Stomach smooth muscle (tissue), 2 donors: Measurements from ENCODE around the gene EXOC3L1.

Experiments
- H3K27ac ChIP-seq: one replicate; pipeline ENCODE4 v1.7.0; 2013; ENCODE audit warnings: mild to moderate bottlenecking, low read length, inconsistent platforms
- H3K27me3 ChIP-seq, 2 donors: one replicate each; pipeline ENCODE4 v1.7.0; 2013; ENCODE audit warnings: low read length in 2 of 2; ENCODE audit not compliant: insufficient read depth in 2 of 2, control insufficient read depth in 1 of 2
- H3K36me3 ChIP-seq, 2 donors: one replicate each; pipeline ENCODE4 v1.7.0; 2013; ENCODE audit warnings: low read length in 2 of 2; ENCODE audit not compliant: control insufficient read depth in 2 of 2, insufficient read depth in 2 of 2
- H3K4me1 ChIP-seq: one replicate; pipeline ENCODE4 v1.7.0; 2013; ENCODE audit warnings: low read length; ENCODE audit not compliant: control insufficient read depth, insufficient read depth
- H3K4me3 ChIP-seq, 2 donors: one replicate each; pipeline ENCODE4 v1.7.0; 2013; ENCODE audit warnings: low read length in 2 of 2
- H3K9ac ChIP-seq, 2 donors: one replicate each; pipeline ENCODE4 v1.7.0; 2013; ENCODE audit warnings: low read length in 2 of 2, mild to moderate bottlenecking in 1 of 2
- H3K9me3 ChIP-seq, 2 donors: one replicate each; pipeline ENCODE4 v1.7.0; 2013; ENCODE audit warnings: low read length in 2 of 2; ENCODE audit not compliant: control insufficient read depth in 2 of 2
- donor health status: healthy.
- donor health status: Pancreatic carcinoma.

EXOC3L1 gene, protein sequence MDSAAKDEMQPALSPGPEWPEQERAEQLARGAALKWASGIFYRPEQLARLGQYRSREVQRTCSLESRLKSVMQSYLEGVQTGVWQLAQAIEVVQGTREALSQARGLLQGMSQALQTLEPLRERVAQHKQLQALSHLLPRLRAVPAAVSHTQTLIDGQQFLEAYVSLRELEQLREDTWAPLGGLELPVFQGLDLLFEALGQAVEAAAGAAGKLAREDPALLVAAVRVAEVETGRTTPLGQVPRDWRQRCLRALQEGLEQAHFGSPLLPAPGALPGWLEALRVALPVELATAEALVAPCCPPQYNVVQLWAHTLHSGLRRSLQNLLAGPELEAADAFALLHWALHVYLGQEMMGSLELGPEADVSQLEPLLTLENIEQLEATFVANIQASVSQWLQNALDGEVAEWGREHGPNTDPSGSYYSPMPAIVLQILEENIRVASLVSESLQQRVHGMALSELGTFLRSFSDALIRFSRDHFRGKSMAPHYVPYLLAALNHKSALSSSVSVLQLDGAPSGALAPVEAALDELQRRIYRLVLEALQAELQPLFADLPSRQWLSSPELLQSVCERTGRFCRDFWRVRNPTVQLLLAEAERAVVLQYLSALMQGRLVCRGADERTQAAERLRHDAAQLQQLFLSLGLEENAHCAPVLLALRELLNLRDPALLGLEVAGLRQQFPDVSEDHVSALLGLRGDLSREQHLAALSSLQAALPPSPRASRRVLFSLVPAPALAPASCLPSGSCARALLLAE

DNA sequence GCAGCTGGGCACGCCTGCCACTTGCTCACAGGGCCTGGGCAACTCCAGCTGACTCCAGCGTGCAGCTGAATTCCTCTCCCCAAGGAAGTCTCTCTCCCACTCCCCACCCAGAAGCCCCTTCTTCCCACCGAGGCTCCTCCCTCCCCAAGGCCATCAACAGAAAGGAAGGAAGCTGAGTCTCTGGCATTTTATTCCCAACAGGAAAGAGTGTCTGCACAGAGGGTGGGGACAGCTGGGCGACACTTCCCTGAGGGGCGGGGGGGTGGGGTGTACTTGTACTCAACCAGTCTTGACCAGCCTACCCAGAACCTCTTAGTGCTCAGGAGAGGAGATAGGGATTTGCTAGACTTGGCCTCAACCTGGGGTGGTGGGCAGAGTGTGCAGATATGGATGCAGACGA lies at the start of gene EXOC3L1:
EXOC3L1 (minus strand) TSS at position 96 of the 400 bp plus-strand sequence. CDS start 460 bp downstream, outside the sequence.
- H3K4me1 ChIP-seq = peaks cover 37% of the 10 kb centered on the region
- peaks cover 7 to 15% of the 10 kb centered on the region in 2 donors for H3K36me3 ChIP-seq
- no peak within 1 kb of the TSS for H3K27ac ChIP-seq
- no peaks in the 10 kb centered on the region for H3K27me3 ChIP-seq
- H3K9ac ChIP-seq = peak within 1 kb of the TSS in 1 of 2 donors; percentile 21
- no peaks in the 10 kb centered on the region for H3K9me3 ChIP-seq
- no peak within 1 kb of the TSS for H3K4me3 ChIP-seq

DNA sequence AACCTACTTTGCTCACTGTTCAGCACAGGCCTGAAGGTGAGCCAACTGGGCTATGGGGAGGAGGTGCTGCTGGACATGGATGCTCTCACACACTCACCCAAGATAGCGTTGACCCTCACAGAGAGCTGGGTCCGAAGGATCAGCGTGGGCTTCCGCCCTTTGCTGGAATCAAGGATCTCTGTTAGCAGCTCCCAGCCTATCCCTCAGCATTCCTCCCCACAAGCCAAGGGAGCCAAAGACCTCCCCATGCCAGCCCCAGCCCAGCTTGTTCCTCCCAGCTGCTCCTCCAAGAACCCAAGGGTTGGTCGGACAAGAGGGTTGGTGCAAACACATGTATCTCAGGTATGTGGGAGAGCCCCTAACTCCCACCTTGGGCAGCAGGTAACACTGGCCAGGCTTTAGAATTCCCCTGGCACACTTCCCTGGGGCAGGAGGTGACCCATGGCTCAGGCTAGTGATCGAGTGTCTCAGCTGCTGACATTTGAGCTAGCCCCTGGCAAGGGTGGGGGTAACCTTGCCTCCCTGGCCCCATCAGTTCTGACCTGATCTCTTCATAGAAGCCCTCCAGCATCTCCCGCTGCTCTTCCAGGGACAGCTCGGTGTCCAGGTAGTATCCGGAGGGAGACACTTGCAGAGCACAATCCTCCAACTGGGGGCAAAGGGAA lies 49.0 kb upstream of the EXOC3L1 start:
- no peaks in the 10 kb centered on the region for H3K27me3 ChIP-seq
- no peak overlapping the region for H3K9ac ChIP-seq
- H3K4me3 ChIP-seq = no peak overlapping the region
- peaks cover 12% of the 10 kb centered on the region for H3K4me1 ChIP-seq
- peaks cover 9 to 29% of the 10 kb centered on the region in 2 donors for H3K36me3 ChIP-seq
- no peaks in the 10 kb centered on the region for H3K9me3 ChIP-seq
- no peak overlapping the region for H3K27ac ChIP-seq

DNA sequence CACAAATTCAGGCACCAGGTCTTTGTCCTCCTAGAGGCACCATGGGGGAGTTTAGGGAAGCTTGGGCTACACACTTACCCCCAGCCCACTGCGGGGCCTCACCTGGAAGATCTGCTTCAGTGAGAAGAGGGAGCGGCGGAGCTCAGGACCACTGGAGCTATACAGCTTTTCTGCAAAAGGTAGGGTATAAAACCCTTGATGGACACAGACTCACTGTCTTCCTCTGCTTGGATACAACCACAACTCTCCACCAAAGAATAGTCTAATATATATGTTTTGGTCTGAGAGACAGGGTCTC lies 48.3 kb upstream of the EXOC3L1 start:
- H3K9me3 ChIP-seq = no peaks in the 10 kb centered on the region
- H3K36me3 ChIP-seq = peaks cover 9 to 29% of the 10 kb centered on the region in 2 donors
- no peaks in the 10 kb centered on the region for H3K27me3 ChIP-seq
- H3K4me1 ChIP-seq = peaks cover 8% of the 10 kb centered on the region
- H3K27ac ChIP-seq = no peak overlapping the region
- H3K4me3 ChIP-seq = no peak overlapping the region
- no peak overlapping the region for H3K9ac ChIP-seq

DNA sequence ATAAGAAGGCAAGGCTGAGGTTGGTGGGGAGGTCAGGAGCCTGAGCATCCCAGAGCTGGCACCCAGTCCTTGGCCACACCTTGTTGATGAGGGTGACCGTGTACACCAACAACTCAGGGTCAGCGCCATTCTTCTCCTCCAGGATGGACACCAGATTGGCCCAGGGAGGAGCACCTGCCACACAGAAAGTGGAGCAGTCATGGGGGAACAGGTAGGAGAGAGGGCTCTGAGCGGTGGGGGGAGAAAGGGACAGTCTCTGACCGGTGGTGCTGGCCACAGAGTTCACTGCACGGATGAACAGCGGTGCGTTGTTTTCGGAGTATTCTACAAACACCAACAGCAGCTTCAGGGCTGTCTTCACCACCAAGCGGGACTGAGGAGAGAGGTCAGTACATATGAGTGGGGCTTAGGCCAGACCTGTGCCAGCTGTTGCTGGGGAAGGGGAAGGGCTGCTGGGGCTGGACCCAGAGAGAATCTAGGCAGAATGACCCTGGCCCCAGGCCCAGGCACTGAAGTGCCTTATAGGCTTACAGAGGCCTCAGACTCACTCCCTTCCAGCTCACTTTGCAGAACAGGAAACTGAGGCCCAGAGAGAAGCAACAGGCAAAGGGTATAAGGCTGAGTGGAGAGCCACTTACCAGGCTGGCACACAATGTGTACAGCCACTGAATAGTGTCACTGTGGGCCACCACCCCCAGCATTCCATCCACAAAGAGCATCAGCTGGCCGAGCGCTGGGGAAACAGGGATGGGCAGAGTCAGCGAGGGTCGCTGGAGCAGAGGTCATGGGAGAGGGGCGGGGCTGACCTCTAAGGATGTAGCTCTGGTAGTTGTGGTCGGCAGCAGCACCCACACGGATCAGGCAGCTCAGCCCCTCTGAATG lies 47.7 kb upstream of the EXOC3L1 start:
- peaks cover 9 to 29% of the 10 kb centered on the region in 2 donors for H3K36me3 ChIP-seq
- H3K27ac ChIP-seq = no peak overlapping the region
- no peaks in the 10 kb centered on the region for H3K9me3 ChIP-seq
- no peak overlapping the region for H3K9ac ChIP-seq
- peaks cover 8% of the 10 kb centered on the region for H3K4me1 ChIP-seq
- H3K27me3 ChIP-seq = no peaks in the 10 kb centered on the region
- no peak overlapping the region for H3K4me3 ChIP-seq

DNA sequence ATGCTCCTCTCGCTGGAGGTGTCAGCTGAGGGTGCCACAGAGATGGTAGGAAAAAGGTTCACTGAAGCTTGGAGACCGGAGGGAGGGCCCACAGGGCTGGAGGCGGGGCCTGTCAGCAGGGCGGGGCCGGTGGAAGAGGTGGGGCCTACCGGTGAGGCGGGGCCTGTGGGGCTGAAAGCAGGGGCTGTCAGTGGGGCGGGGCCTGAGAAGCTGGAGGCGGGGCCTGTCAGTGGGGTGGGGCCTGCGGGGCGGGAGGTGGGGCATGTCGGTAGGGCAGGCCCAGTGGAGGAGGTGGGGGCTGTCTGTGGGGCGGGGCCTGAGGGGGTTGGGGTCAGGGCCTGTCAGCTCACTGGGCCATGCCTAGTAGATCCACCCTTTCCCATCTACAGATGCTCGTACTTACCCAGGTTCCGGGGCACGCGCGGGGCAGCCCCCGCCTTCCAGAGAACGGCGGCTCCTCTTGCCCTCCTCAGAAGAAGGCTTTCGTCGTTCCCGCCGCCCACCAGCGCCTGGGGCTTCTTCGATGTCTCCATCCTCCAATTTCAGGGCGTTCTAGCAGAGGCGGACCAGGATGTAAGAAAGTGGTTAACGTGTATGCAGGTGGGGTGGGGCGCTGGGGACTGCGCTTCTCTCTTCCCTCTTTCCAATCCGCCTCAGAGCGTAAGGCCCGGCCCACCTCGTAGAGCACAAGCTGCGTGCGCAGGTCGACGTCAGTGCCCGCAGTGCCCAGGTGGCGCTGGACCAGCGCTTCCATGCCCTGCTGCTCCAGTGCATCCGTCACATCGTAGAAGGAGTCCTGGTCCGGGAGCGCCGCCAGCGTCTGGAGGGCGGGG lies 46.8 kb upstream of the EXOC3L1 start:
- no peak overlapping the region for H3K9ac ChIP-seq
- peaks cover 8% of the 10 kb centered on the region for H3K4me1 ChIP-seq
- H3K27ac ChIP-seq = no peak overlapping the region
- H3K4me3 ChIP-seq = no peak overlapping the region
- H3K27me3 ChIP-seq = no peaks in the 10 kb centered on the region
- peaks cover 9 to 32% of the 10 kb centered on the region in 2 donors for H3K36me3 ChIP-seq
- no peaks in the 10 kb centered on the region for H3K9me3 ChIP-seq

DNA sequence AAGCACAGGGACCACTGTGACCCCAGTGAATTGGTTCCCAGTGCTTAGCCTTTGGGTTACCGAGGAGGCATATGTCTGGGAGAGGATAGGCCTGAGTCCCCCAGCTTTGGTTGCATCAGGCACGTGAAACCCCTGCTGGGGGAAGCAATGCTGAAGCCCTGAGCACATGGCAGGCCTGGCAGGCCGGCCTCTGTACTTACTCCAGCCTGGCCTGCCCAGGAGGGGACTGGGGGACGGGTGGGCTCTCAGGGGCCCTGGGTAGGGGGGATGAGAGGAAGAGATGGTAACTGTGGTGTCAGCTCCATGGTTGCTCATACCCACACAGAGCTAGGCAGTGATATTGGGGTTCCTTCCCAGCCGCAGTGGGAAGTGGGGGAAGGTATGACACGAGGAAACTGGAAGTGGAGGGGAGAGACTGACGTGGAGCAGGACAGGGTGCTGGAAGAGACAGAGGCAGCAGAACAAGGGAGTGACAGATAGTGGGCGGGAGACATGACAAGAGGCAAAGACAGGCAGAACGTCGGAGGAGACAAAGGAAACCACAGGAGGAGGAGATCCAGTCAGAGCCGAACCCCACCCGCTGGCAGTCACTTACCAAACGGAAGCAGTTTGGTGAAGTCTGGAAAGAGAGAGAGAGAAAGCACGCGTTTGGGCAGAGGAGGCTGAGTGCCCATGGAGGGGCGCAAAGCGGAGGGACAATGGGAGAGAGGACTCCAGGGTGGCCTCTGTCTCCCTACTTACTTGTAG lies 46.1 kb upstream of the EXOC3L1 start:
- H3K9me3 ChIP-seq = no peaks in the 10 kb centered on the region
- H3K4me1 ChIP-seq = peaks cover 4% of the 10 kb centered on the region
- H3K27ac ChIP-seq = no peak overlapping the region
- peaks cover 9 to 40% of the 10 kb centered on the region in 2 donors for H3K36me3 ChIP-seq
- no peaks in the 10 kb centered on the region for H3K27me3 ChIP-seq
- no peak overlapping the region for H3K9ac ChIP-seq
- no peak overlapping the region for H3K4me3 ChIP-seq

DNA sequence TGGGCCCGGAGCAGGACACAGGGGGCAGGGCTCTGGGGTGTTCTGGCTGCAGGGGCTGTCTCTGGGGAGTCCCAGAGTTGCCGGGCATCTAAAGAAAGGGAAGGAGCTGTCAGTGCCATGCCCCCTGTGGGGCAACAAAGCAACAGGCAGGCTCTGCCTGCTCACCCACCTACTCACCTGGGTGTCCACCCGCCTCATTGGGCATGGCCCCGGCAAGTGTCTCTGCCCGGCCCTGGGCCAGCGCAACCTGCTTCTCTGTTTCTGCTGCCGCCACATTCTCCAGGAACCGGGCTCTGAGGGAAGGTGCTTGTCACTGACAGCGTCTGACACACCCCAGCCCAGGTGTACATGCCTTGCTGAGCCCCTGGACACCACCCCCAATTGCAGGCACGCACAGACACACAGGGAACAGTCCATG lies 44.3 kb upstream of the EXOC3L1 start:
- Histone ChIP-seq H3K27ac (no peak overlapping the region), H3K9ac (no peak overlapping the region), H3K9me3 (no peaks in the 10 kb centered on the region), H3K27me3 (no peaks in the 10 kb centered on the region), H3K4me1 (no peaks in the 10 kb centered on the region), H3K4me3 (no peak overlapping the region), H3K36me3 (peaks cover 24 to 54% of the 10 kb centered on the region in 2 donors)

DNA sequence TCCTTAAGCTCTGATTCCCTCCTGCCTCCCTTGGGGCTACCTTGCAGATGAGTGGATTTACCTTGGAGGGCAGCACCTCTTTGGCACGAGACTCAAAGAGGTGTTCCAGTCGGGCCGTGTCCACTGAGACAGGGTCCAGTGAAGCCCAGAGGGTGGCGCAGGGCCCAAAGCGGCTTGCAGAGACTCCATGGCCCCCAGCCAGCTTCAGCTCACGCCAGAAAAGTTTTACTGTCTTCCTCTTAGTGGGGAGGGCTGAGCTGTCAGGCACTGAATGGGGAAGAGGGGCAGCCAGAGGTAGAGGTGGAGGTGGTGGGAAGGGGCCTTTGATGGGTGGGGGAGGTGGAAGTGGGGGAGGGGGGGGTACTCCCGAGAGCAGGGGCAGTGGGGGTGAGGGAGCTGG lies 43.7 kb upstream of the EXOC3L1 start:
- no peak overlapping the region for H3K4me3 ChIP-seq
- no peak overlapping the region for H3K9ac ChIP-seq
- no peaks in the 10 kb centered on the region for H3K27me3 ChIP-seq
- no peak overlapping the region for H3K27ac ChIP-seq
- H3K4me1 ChIP-seq = no peaks in the 10 kb centered on the region
- H3K9me3 ChIP-seq = no peaks in the 10 kb centered on the region
- H3K36me3 ChIP-seq = peaks cover 30 to 56% of the 10 kb centered on the region in 2 donors
